ENCODE measurements around the gene CRPPA.

- TF ChIP-seq CTCF (IDR thresholded peaks at IDR 0.05; ENCODE audit: borderline replicate concordance, extremely low read depth, low read length, poor library complexity, severe bottlenecking): no peak
- TF ChIP-seq EZH2 (IDR thresholded peaks at IDR 0.05; ENCODE audit: borderline replicate concordance, low read depth, low read length, severe bottlenecking): no peak
These were observed 11.6 kb downstream of the CRPPA start for GRCh38 chr7:16409777-16410176.

All from DND-41 (cell line).